ENCODE data around the gene ARMC2. TPM values are rescaled to one million over a fixed set of nuclear protein-coding genes. Genes with fewer than 3 reads are reported as not detected.

The ARMC2 gene
- total and polyA plus RNA-seq, 2 of the 8 experiments (the other 6 are each of a cell fraction or from before 2014, with no cell fraction given) = 1.6 to 4.4 TPM

- Histone ChIP-seq H2AK5ac (ENCODE audit: low read depth, low read length) (no peak overlapping the region), H3K79me2 (ENCODE audit: control insufficient read depth in 1 of 2, insufficient read depth in 2 of 2, low read length in 2 of 2) (peaks cover 0 to 20% of the 10 kb centered on the region in 2 experiments; a peak in 2 of 4 replicates), H3K14ac (ENCODE audit: insufficient read length) (no peak overlapping the region), H3K23me2 (ENCODE audit: low read depth, low read length) (no peaks in the 10 kb centered on the region), H3K4me2 (ENCODE audit: insufficient read depth in 1 of 2, low read depth in 2 of 2, low read length in 2 of 2) (no peak overlapping the region), H4K91ac (replicated peaks; ENCODE audit: insufficient read length, low read length) (no peak overlapping the region), H3K4ac (replicated peaks; ENCODE audit: insufficient read length, low read depth, low read length) (no peak overlapping the region), H3K56ac (replicated peaks; ENCODE audit: insufficient read length, low read depth, low read length) (no peak overlapping the region), H2BK15ac (ENCODE audit: low read length) (no peak overlapping the region), H3K18ac (ENCODE audit: extremely low read depth, low read length) (no peak overlapping the region), H2BK20ac (ENCODE audit: low read length) (no peak overlapping the region), H3K27ac (ENCODE audit: low read depth, low read length) (no peak overlapping the region), H3K9me3 (ENCODE audit: insufficient read depth in 2 of 2, low read depth in 1 of 2, low read length in 1 of 2) (no peaks in the 10 kb centered on the region), H4K8ac (ENCODE audit: extremely low read depth, insufficient read depth, low read length) (no peak overlapping the region), H2BK120ac (replicated peaks; ENCODE audit: low read depth, low read length) (no peak overlapping the region), H3K4me1 (replicated peaks in 1 of 4; ENCODE audit: control insufficient read depth in 3 of 4, insufficient read depth in 4 of 4, low read length in 3 of 4) (no peaks in the 10 kb centered on the region), H3K79me1 (ENCODE audit: low read depth, low read length) (no peaks in the 10 kb centered on the region), H4K20me1 (replicated peaks in 1 of 2; ENCODE audit: control insufficient read depth in 1 of 2, insufficient read depth in 2 of 2, low read length in 2 of 2) (no peaks in the 10 kb centered on the region), H2BK12ac (ENCODE audit: low read depth, low read length) (no peak overlapping the region), H3K23ac (ENCODE audit: insufficient read length) (no peak overlapping the region), H2BK5ac (ENCODE audit: low read depth, low read length) (no peak overlapping the region), H3K9ac (replicated peaks in 1 of 4; ENCODE audit: extremely low read depth in 1 of 4, low read depth in 3 of 4, low read length in 3 of 4) (no peak overlapping the region), H3K27me3 (replicated peaks in 1 of 4; ENCODE audit: control insufficient read depth in 3 of 4, extremely low read depth in 1 of 4, insufficient read depth in 3 of 4, low read length in 3 of 4) (peaks cover 0 to 1% (median 0%) of the 10 kb centered on the region in 4 experiments; a peak in 1 of 7 replicates), H2AFZ (ENCODE audit: low read length) (no peak overlapping the region), H4K5ac (ENCODE audit: insufficient read length, low read depth, low read length) (no peak overlapping the region), H3K36me3 (ENCODE audit: control insufficient read depth in 2 of 4, insufficient read depth in 4 of 4, low read length in 3 of 4) (peaks cover 2 to 23% (median 7%) of the 10 kb centered on the region in 4 experiments; a peak in 6 of 8 replicates), H3K4me3 (ENCODE audit: extremely low read depth in 1 of 4, insufficient read depth in 2 of 4, low read depth in 3 of 4, low read length in 4 of 4) (no peak overlapping the region)
- WGBS, 2 experiments (ENCODE audit: extremely low coverage in 1 of 2, insufficient coverage in 1 of 2, insufficient read length in 1 of 2, insufficient replicate concordance in 2 of 2, low coverage in 1 of 2, low lambda C conversion rate in 2 of 2, missing lambda C conversion rate in 1 of 2) = 92% methylated on average over 2 of the region's 2 CpGs; no CpG with 5 or more reads in 1 of the 2 experiments
- ChIA-PET CTCF (ENCODE audit: partially characterized antibody) (no interaction called here), POLR2A (ENCODE audit: partially characterized antibody) (no interaction called here)
- DNase-seq (ENCODE audit: low read depth in 1 of 2, low spot score in 2 of 2) (no peak), FAIRE-seq (no peak)
- no peak for TF ChIP-seq EZH2 (IDR thresholded peaks at IDR 0.05; ENCODE audit: low read depth, low read length, severe bottlenecking)
Observed at GRCh38 chr6:109000289-109000688, 152.1 kb downstream of the ARMC2 start.

All from H1 (cell line).